GM12878 (cell line): ENCODE measurements around the gene WFDC12. TPM values are rescaled to one million over a fixed set of nuclear protein-coding genes. Genes with fewer than 3 reads are reported as not detected.

Source experiments
- ATAC-seq: fragments of 200-7000 bp; cut with Tn5 transposase; 3 replicates; pipeline ENCODE4 v1.9.1; 2020; ENCODE audit warnings: mild to moderate bottlenecking, moderate library complexity
- BruUV-seq: library from RNA; stranded (reverse); fragments of 400-500 nt; replicated peaks from 2 replicates; lab custom pipeline; 2021; lab: Mats Ljungman, UMichigan
- CTCF ChIA-PET: fragments of 300-600 bp; sonication (Branson Sonifier 250); formaldehyde crosslinking; extraction: SDS; loops from one replicate; lab custom pipeline; 2021; ENCODE audit warnings: inconsistent platforms; lab: Yijun Ruan, JAX
- POLR2A ChIA-PET: fragments of 350-600 bp; formaldehyde crosslinking; extraction: SDS; loops from one replicate; lab custom pipeline; 2021; ENCODE audit warnings: inconsistent platforms; lab: Charles Lee
- RAD21 ChIA-PET: fragments of 300-600 bp; sonication (Branson Sonifier 250); formaldehyde crosslinking; loops from one replicate; lab custom pipeline; 2023; ENCODE audit warnings: antibody characterized with exemption; ENCODE audit not compliant: unreplicated experiment; lab: Charles Lee
- SMC1A ChIA-PET: fragments of 300-600 bp; sonication (Branson Sonifier 250); formaldehyde crosslinking; loops from one replicate; lab custom pipeline; 2023; ENCODE audit not compliant: unreplicated experiment, uncharacterized antibody; lab: Charles Lee
- DNase-seq: peaks from one replicate; pipeline ENCODE4 v3.0.0-alpha.2; 2011; ENCODE audit warnings: low read depth, low spot score
- FAIRE-seq: peaks from 3 replicates; lab custom pipeline; 2011; peaks lifted over from hg19 to GRCh38; lab: Jason Lieb, UNC
- H2AFZ ChIP-seq: 2 replicates; pipeline ENCODE4 v1.6.0; 2011; ENCODE audit warnings: low read depth, low read length, control low read depth; ENCODE audit not compliant: control insufficient read depth
- H3K27ac ChIP-seq: 2 replicates; pipeline ENCODE4 v1.5.1; 2011; ENCODE audit warnings: control low read depth; ENCODE audit not compliant: control insufficient read depth, insufficient read depth
- H3K27me3 ChIP-seq, 2 experiments: replicated peaks in 1 of 2; 2 replicates each; pipeline versions ENCODE4 v1.6.0 to v1.6.1; 2011; ENCODE audit warnings: low read length in 1 of 2; ENCODE audit not compliant: control insufficient read depth in 2 of 2, insufficient read depth in 2 of 2
- H3K36me3 ChIP-seq, 2 experiments: 2 replicates each; pipeline ENCODE4 v1.5.1; 2011; ENCODE audit warnings: low read length in 1 of 2; ENCODE audit not compliant: control insufficient read depth in 2 of 2, insufficient read depth in 2 of 2
- H3K4me1 ChIP-seq: 2 replicates; pipeline ENCODE4 v1.6.1; 2011; ENCODE audit warnings: mild to moderate bottlenecking, low read length, moderate library complexity, mixed read lengths; ENCODE audit not compliant: control insufficient read depth, insufficient read depth
- H3K4me2 ChIP-seq: 2 replicates; pipeline ENCODE4 v1.6.0; 2011; ENCODE audit warnings: control low read depth; ENCODE audit not compliant: control insufficient read depth, insufficient read depth
- H3K4me3 ChIP-seq: fragments of 200-600 bp; sonication (generic); 2 replicates; pipeline ENCODE4 v1.5.1; 2016
- H3K79me2 ChIP-seq: 2 replicates; pipeline ENCODE4 v1.6.0; 2011; ENCODE audit warnings: low read length; ENCODE audit not compliant: control insufficient read depth, insufficient read depth
- H3K9ac ChIP-seq: 2 replicates; pipeline ENCODE4 v1.8.0; 2011; ENCODE audit warnings: low read length, control low read depth, mixed read lengths; ENCODE audit not compliant: control insufficient read depth, insufficient read depth
- H3K9me3 ChIP-seq: replicated peaks from 3 replicates; pipeline ENCODE4 v1.5.1; 2011; ENCODE audit warnings: mild to moderate bottlenecking, low read length; ENCODE audit not compliant: control insufficient read depth, insufficient read depth
- H4K20me1 ChIP-seq: 2 replicates; pipeline ENCODE4 v1.6.0; 2011; ENCODE audit not compliant: control insufficient read depth, insufficient read depth
- CEBPB ChIP-seq, 2 experiments: fragments of 150-350 bp in 1 of 2; IDR thresholded peaks; 2 replicates each; pipeline ENCODE4 v1.6.1; 2012 to 2014; ENCODE audit warnings: low read depth in 2 of 2, low read length in 2 of 2, borderline replicate concordance in 1 of 2, inconsistent platforms in 1 of 2
- ESRRA ChIP-seq: IDR thresholded peaks from 2 replicates; pipeline ENCODE4 v1.6.1; 2012; ENCODE audit warnings: mild to moderate bottlenecking, low read length, improper control_type of control experiment
- HDAC2 ChIP-seq: fragments of 200-600 bp; sonication (generic); IDR thresholded peaks from 2 replicates; pipeline ENCODE4 v1.6.1; 2017
- IKZF2 ChIP-seq, 2 experiments: fragments of 450-650 bp; IDR thresholded peaks; 2 replicates each; pipeline ENCODE4 v1.6.1; 2017; ENCODE audit warnings: mild to moderate bottlenecking in 2 of 2, moderate library complexity in 2 of 2
- IRF4 ChIP-seq: IDR thresholded peaks from 2 replicates; pipeline ENCODE4 v1.6.1; 2011; ENCODE audit warnings: low read depth, low read length
- NR2C2 ChIP-seq: IDR thresholded peaks from 2 replicates; pipeline ENCODE4 v1.6.1; 2011; ENCODE audit warnings: borderline replicate concordance, low read depth; ENCODE audit not compliant: control insufficient read depth, insufficient read length
- PAX5 ChIP-seq: IDR thresholded peaks from 2 replicates; pipeline ENCODE4 v1.6.1; 2011; ENCODE audit warnings: low read depth, low read length, borderline replicate concordance
- PML ChIP-seq: IDR thresholded peaks from 2 replicates; pipeline ENCODE4 v1.6.1; 2012; ENCODE audit warnings: low read length, inconsistent platforms
- POLR2AphosphoS5 ChIP-seq: IDR thresholded peaks from 2 replicates; pipeline ENCODE4 v1.6.1; 2011; ENCODE audit warnings: mild to moderate bottlenecking, low read length, inconsistent platforms
- RUNX3 ChIP-seq: IDR thresholded peaks from 2 replicates; pipeline ENCODE4 v1.6.1; 2012; ENCODE audit warnings: low read length, inconsistent platforms
- SP1 ChIP-seq: IDR thresholded peaks from one replicate; pipeline ENCODE4 v1.6.1; 2011; ENCODE audit warnings: low read depth, low read length
- TARDBP ChIP-seq: IDR thresholded peaks from 2 replicates; pipeline ENCODE4 v1.6.1; 2016; ENCODE audit warnings: borderline replicate concordance
- ZNF384 ChIP-seq: IDR thresholded peaks from 2 replicates; pipeline ENCODE4 v1.6.1; 2012; ENCODE audit warnings: low read depth, mild to moderate bottlenecking, low read length, improper control_type of control experiment, borderline replicate concordance
- WGBS: methylation state at CpG from one replicate; pipeline ENCODE4 v1.1.6; 2016; ENCODE audit warnings: low lambda C conversion rate; ENCODE audit not compliant: insufficient replicate concordance, insufficient coverage; ENCODE audit errors: missing lambda C conversion rate; 5-methylcytosine and 5-hydroxymethylcytosine counted together
- in situ Hi-C: fragments of 300-500 bp; cut with MboI; formaldehyde crosslinking; loops from 9 replicates; pipeline ENCODE4 v1.14.3; 2018; ENCODE audit warnings: mixed read lengths
- intact Hi-C: fragments of 100-400 bp; cut with micrococcal nuclease; formaldehyde crosslinking; loops from one replicate; pipeline ENCODE4 v1.14.2; 2022; ENCODE audit not compliant: unreplicated experiment
- polyA plus RNA-seq, 11 experiments: library from polyadenylated mRNA; depleted of rRNA in 4 of 11; unstranded in 6 of 11; stranded (reverse) in 5 of 11; fragments of >200 nt; fragmentation: Nextera tagmentation in 4 of 11; fragmentation: Illumina TruSeq in 1 of 11; extraction: Ambion mirVana in 4 of 11; extraction: Trizol in 1 of 11; gene quantifications; 1 replicate in 1 of 11; 2 replicates in 10 of 11; pipeline versions ENCODE4 v1.2.1 to v1.2.3, GENCODE V29; 2011 to 2016; ENCODE audit warnings: inconsistent platforms in 2 of 11, missing spikeins in 2 of 11, low read depth in 1 of 11
- total RNA-seq, 4 experiments: library from RNA; depleted of rRNA in 3 of 4; stranded (reverse); fragments of >200 nt in 3 of 4; fragmentation: Illumina TruSeq in 1 of 4; extraction: Trizol in 1 of 4; gene quantifications; 2 replicates each; pipeline versions ENCODE4 v1.2.1 to v1.2.3, GENCODE V29; 2013 to 2021
- TF ChIP-seq, protein P1 (sequence below): fragments of 450-650 bp; IDR thresholded peaks from 2 replicates; pipeline ENCODE4 v1.6.1; 2017; ENCODE audit warnings: mild to moderate bottlenecking, moderate library complexity
- TF ChIP-seq, protein P2 (sequence below): IDR thresholded peaks from 2 replicates; pipeline ENCODE4 v1.6.1; 2012; ENCODE audit warnings: low read depth, low read length, improper control_type of control experiment
- TF ChIP-seq, protein P3 (sequence below): IDR thresholded peaks from 2 replicates; pipeline ENCODE4 v1.6.1; 2012; ENCODE audit warnings: low read depth, low read length, improper control_type of control experiment

WFDC12 gene
- total and polyA plus RNA-seq, 10 of the 15 experiments (the other 5 are each of a cell fraction or from before 2014, with no cell fraction given) = not detected

DNA sequence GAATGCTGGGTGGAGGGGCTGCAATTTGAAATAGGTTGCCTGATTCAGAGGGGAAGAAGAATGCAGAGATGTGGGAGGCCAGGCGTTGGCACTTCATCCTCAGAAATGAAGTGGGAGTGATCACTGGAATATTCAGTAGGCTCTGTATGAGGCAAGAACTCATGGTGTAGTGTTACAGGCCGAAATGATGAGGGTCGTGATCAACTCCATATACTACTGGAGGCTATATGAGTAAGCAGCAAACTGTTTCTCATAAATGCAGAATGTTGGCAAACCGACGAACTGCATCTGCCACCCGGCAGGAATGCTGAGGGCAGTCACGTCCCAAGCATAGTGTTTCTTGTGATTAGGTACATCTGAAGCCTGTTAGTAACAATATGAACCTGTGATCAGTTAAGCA lies 36.0 kb downstream of the WFDC12 start (continued):
- TF ChIP-seq IRF4 (no peak), POLR2AphosphoS5 (no peak), PAX5 (no peak), RUNX3 (no peak)
- TF ChIP-seq, protein P1, sequence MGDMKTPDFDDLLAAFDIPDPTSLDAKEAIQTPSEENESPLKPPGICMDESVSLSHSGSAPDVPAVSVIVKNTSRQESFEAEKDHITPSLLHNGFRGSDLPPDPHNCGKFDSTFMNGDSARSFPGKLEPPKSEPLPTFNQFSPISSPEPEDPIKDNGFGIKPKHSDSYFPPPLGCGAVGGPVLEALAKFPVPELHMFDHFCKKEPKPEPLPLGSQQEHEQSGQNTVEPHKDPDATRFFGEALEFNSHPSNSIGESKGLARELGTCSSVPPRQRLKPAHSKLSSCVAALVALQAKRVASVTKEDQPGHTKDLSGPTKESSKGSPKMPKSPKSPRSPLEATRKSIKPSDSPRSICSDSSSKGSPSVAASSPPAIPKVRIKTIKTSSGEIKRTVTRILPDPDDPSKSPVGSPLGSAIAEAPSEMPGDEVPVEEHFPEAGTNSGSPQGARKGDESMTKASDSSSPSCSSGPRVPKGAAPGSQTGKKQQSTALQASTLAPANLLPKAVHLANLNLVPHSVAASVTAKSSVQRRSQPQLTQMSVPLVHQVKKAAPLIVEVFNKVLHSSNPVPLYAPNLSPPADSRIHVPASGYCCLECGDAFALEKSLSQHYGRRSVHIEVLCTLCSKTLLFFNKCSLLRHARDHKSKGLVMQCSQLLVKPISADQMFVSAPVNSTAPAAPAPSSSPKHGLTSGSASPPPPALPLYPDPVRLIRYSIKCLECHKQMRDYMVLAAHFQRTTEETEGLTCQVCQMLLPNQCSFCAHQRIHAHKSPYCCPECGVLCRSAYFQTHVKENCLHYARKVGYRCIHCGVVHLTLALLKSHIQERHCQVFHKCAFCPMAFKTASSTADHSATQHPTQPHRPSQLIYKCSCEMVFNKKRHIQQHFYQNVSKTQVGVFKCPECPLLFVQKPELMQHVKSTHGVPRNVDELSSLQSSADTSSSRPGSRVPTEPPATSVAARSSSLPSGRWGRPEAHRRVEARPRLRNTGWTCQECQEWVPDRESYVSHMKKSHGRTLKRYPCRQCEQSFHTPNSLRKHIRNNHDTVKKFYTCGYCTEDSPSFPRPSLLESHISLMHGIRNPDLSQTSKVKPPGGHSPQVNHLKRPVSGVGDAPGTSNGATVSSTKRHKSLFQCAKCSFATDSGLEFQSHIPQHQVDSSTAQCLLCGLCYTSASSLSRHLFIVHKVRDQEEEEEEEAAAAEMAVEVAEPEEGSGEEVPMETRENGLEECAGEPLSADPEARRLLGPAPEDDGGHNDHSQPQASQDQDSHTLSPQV = no peak

DNA sequence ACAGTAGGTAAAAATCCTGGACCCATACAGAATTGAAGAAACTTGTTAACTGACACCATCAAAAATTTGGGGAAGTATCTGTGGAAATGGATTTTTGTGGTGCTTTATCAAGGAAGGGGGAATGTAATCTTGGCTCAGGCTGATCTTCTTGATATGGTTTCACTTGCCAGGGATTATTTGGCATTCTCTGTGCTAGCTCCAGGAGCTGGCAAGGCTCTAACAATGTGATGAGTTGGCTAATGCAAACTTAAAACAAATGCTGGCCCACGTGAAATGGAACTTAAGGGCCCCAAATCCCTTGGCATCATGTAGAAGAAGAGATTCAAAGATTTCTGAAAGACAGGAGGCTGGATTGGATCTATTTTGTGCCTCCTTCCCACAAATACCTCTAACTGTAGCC lies 36.5 kb downstream of the WFDC12 start:
- CTCF ChIA-PET = interaction anchor here (1.5 to 4.3 kb wide), 3 partner anchors 9 to 76 kb away, joined by 4 to 18 read pairs (median 15); no protein-coding TSS in a partner anchor
- in situ Hi-C loops (no loop called here), intact Hi-C loops (no loop called here)

More for the DNA sequence above, 36.5 kb downstream of the WFDC12 start:
- H3K27ac ChIP-seq = no peak overlapping the region
- no peak overlapping the region for H3K4me2 ChIP-seq
- no peak overlapping the region for H2AFZ ChIP-seq
- RAD21 ChIA-PET = interaction anchor here (0.8 kb wide), 1 partner anchor 38 kb away, joined by 3 read pairs; no protein-coding TSS in a partner anchor
- no peaks in the 10 kb centered on the region for H3K27me3 ChIP-seq
- DNase-seq (no peak), FAIRE-seq (no peak), ATAC-seq (no peak)
- 100% methylated on average over 1 of the region's 1 CpG for WGBS
- POLR2A ChIA-PET = no interaction called here
- no peaks in the 10 kb centered on the region for H4K20me1 ChIP-seq
- no peaks in the 10 kb centered on the region for H3K4me1 ChIP-seq
- no peaks in the 10 kb centered on the region for H3K9me3 ChIP-seq
- no peak overlapping the region for H3K9ac ChIP-seq
- SMC1A ChIA-PET = interaction anchor here (0.7 kb wide), 1 partner anchor 39 kb away, joined by 3 read pairs; no protein-coding TSS in a partner anchor
- H3K79me2 ChIP-seq = no peaks in the 10 kb centered on the region
- no peak overlapping the region for H3K4me3 ChIP-seq
- no peak for TF ChIP-seq NR2C2
- TF ChIP-seq, protein P2, sequence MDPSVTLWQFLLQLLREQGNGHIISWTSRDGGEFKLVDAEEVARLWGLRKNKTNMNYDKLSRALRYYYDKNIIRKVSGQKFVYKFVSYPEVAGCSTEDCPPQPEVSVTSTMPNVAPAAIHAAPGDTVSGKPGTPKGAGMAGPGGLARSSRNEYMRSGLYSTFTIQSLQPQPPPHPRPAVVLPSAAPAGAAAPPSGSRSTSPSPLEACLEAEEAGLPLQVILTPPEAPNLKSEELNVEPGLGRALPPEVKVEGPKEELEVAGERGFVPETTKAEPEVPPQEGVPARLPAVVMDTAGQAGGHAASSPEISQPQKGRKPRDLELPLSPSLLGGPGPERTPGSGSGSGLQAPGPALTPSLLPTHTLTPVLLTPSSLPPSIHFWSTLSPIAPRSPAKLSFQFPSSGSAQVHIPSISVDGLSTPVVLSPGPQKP = no peak
- TF ChIP-seq PML = no peak
- no peak for TF ChIP-seq ZNF384
- no peak for TF ChIP-seq ESRRA
- no peak for TF ChIP-seq SP1
- no peak for TF ChIP-seq TARDBP
- TF ChIP-seq, protein P3, sequence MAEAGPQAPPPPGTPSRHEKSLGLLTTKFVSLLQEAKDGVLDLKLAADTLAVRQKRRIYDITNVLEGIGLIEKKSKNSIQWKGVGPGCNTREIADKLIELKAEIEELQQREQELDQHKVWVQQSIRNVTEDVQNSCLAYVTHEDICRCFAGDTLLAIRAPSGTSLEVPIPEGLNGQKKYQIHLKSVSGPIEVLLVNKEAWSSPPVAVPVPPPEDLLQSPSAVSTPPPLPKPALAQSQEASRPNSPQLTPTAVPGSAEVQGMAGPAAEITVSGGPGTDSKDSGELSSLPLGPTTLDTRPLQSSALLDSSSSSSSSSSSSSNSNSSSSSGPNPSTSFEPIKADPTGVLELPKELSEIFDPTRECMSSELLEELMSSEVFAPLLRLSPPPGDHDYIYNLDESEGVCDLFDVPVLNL = no peak
- no peak for TF ChIP-seq CEBPB (IDR thresholded peaks at IDR 0.05; ENCODE audit: borderline replicate concordance in 1 of 2, low read depth in 2 of 2, low read length in 2 of 2)
- no peak for TF ChIP-seq HDAC2
- no peak for TF ChIP-seq IKZF2 (IDR thresholded peaks at IDR 0.05)
- H3K36me3 ChIP-seq = peaks cover 0 to 7% of the 10 kb centered on the region in 2 experiments; a peak in 2 of 4 replicates
- BruUV-seq = no TSS peak
